ENCODE results near the gene HOXC13. TPM values are rescaled to one million over a fixed set of nuclear protein-coding genes. Genes with fewer than 3 reads are reported as not detected.

Gene HOXC13
- total RNA-seq, 1 experiment from 2014 or later, result 0.09 TPM

GRCh38 chr12:53971129-53971528, 32.5 kb downstream of the HOXC13 start (continued):
- TF ChIP-seq CDX4 (CRISPR knock-in tag; IDR thresholded peaks at IDR 0.05; ENCODE audit: borderline replicate concordance) (no peak), ZMAT4 (CRISPR knock-in tag; IDR thresholded peaks at IDR 0.05) (no peak), E2F1 (CRISPR knock-in tag; IDR thresholded peaks at IDR 0.05) (no peak), CREM (CRISPR knock-in tag; IDR thresholded peaks at IDR 0.05) (no peak)

DNA sequence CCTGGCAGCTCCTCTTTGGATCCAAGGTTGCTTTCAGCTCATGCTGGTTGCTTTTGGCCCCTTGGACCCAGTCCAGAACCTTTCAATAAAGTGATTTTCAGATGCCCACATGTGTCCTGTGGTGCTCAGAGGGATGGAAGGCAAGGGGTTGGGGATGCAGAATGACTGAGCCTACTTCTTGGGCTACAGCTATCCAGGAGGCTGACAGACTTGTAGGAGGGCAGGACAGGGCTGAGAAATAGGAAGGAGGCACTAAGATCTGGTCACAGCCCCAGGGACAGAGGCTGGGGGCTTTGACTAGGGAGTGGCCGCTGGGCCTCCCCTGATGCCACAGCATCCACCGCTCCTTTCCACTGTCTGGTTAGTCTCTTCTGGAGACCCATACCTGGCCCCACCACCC, 33.1 kb downstream of the HOXC13 start:
- CTCF ChIA-PET, result no interaction called here
- H3K27ac Mint-ChIP-seq, result no peak overlapping the region
- POLR2A ChIA-PET, result no interaction called here

More for the DNA sequence above, 33.1 kb downstream of the HOXC13 start:
- no peak for TF ChIP-seq ZNF396 (CRISPR knock-in tag; IDR thresholded peaks at IDR 0.05; ENCODE audit: borderline replicate concordance)
- TF ChIP-seq MXD4 (CRISPR knock-in tag; IDR thresholded peaks at IDR 0.05; ENCODE audit: borderline replicate concordance), result no peak
- TF ChIP-seq GTF2I (CRISPR knock-in tag; conservative IDR thresholded peaks at IDR 0.05), result no peak
- no peak for TF ChIP-seq ARID4B (CRISPR knock-in tag; IDR thresholded peaks at IDR 0.05; ENCODE audit: borderline replicate concordance)
- no peak for TF ChIP-seq RELA (CRISPR knock-in tag; IDR thresholded peaks at IDR 0.05; ENCODE audit: borderline replicate concordance)
- TF ChIP-seq MAX (CRISPR knock-in tag; IDR thresholded peaks at IDR 0.05), result no peak
- no peak for TF ChIP-seq ERG (CRISPR knock-in tag; IDR thresholded peaks at IDR 0.05)
- TF ChIP-seq FOXK1 (CRISPR knock-in tag; IDR thresholded peaks at IDR 0.05), result no peak
- no peak for TF ChIP-seq NR1H2 (CRISPR knock-in tag; IDR thresholded peaks at IDR 0.05)
- TF ChIP-seq HMGA2 (CRISPR knock-in tag; IDR thresholded peaks at IDR 0.05), result no peak
- TF ChIP-seq, protein P1, sequence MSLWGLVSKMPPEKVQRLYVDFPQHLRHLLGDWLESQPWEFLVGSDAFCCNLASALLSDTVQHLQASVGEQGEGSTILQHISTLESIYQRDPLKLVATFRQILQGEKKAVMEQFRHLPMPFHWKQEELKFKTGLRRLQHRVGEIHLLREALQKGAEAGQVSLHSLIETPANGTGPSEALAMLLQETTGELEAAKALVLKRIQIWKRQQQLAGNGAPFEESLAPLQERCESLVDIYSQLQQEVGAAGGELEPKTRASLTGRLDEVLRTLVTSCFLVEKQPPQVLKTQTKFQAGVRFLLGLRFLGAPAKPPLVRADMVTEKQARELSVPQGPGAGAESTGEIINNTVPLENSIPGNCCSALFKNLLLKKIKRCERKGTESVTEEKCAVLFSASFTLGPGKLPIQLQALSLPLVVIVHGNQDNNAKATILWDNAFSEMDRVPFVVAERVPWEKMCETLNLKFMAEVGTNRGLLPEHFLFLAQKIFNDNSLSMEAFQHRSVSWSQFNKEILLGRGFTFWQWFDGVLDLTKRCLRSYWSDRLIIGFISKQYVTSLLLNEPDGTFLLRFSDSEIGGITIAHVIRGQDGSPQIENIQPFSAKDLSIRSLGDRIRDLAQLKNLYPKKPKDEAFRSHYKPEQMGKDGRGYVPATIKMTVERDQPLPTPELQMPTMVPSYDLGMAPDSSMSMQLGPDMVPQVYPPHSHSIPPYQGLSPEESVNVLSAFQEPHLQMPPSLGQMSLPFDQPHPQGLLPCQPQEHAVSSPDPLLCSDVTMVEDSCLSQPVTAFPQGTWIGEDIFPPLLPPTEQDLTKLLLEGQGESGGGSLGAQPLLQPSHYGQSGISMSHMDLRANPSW (CRISPR knock-in tag; conservative IDR thresholded peaks at IDR 0.05; ENCODE audit: low read depth), result no peak
- no peak for TF ChIP-seq FOXP1 (CRISPR knock-in tag; IDR thresholded peaks at IDR 0.05; ENCODE audit: borderline replicate concordance)
- no peak for TF ChIP-seq TEAD1 (CRISPR knock-in tag; IDR thresholded peaks at IDR 0.05)
- TF ChIP-seq JUN (CRISPR knock-in tag; IDR thresholded peaks at IDR 0.05), result no peak
- no peak for DNase-seq (ENCODE audit: low spot score)
- H3K27me3 Mint-ChIP-seq (ENCODE audit: low read depth), result peaks cover 100% of the 10 kb centered on the region
- ATAC-seq, result no peak
- H3K4me1 Mint-ChIP-seq, result peaks cover 17% of the 10 kb centered on the region
- H3K9me3 Mint-ChIP-seq, result no peaks in the 10 kb centered on the region
- no peaks in the 10 kb centered on the region for H3K36me3 Mint-ChIP-seq
- no peak overlapping the region for H3K4me3 Mint-ChIP-seq
